ENCODE results near the gene ADSS2. TPM values are rescaled to one million over a fixed set of nuclear protein-coding genes. Genes with fewer than 3 reads are reported as not detected.

Gene ADSS2
- total RNA-seq, 1 experiment from 2014 or later: 82.8 TPM

GRCh38 chr1:244405856-244406255 is 45.9 kb downstream of the ADSS2 start:
- peaks cover 19% of the 10 kb centered on the region for H3K4me1 Mint-ChIP-seq

GRCh38 chr1:244403431-244403830 is 48.3 kb downstream of the ADSS2 start:
- Mint-ChIP-seq H3K27me3 (ENCODE audit: low read depth) (no peaks in the 10 kb centered on the region), H3K9me3 (peaks cover 37% of the 10 kb centered on the region), H3K4me1 (no peaks in the 10 kb centered on the region), H3K4me3 (no peak overlapping the region), H3K27ac (no peak overlapping the region), H3K36me3 (peaks cover 65% of the 10 kb centered on the region)
- DNase-seq (ENCODE audit: low spot score): no peak
- POLR2A ChIA-PET: no interaction called here
- ATAC-seq: no peak
- CTCF ChIA-PET: no interaction called here
- TF ChIP-seq FOXP4 (CRISPR knock-in tag; IDR thresholded peaks at IDR 0.05) (no peak), ZBTB43 (CRISPR knock-in tag; IDR thresholded peaks at IDR 0.05) (no peak), PREB (CRISPR knock-in tag; IDR thresholded peaks at IDR 0.05; ENCODE audit: borderline replicate concordance) (no peak), IRF2 (CRISPR knock-in tag; IDR thresholded peaks at IDR 0.05; ENCODE audit: borderline replicate concordance, low read depth) (no peak), CREB1 (CRISPR knock-in tag; IDR thresholded peaks at IDR 0.05) (no peak), NFE2L1 (CRISPR knock-in tag; IDR thresholded peaks at IDR 0.05) (no peak), JAZF1 (CRISPR knock-in tag; IDR thresholded peaks at IDR 0.05) (no peak), ZNF396 (CRISPR knock-in tag; IDR thresholded peaks at IDR 0.05; ENCODE audit: borderline replicate concordance) (no peak), HMGXB4 (CRISPR knock-in tag; IDR thresholded peaks at IDR 0.05) (no peak)

More at GRCh38 chr1:244405856-244406255, 45.9 kb downstream of the ADSS2 start:
- Mint-ChIP-seq H3K9me3 (peaks cover 31% of the 10 kb centered on the region), H3K36me3 (peaks cover 72% of the 10 kb centered on the region), H3K27ac (no peak overlapping the region), H3K27me3 (ENCODE audit: low read depth) (no peaks in the 10 kb centered on the region), H3K4me3 (no peak overlapping the region)
- no peak for TF ChIP-seq ZNF317 (CRISPR knock-in tag; IDR thresholded peaks at IDR 0.05; ENCODE audit: borderline replicate concordance, low read depth)
- no peak for TF ChIP-seq HMGA2 (CRISPR knock-in tag; IDR thresholded peaks at IDR 0.05)
- TF ChIP-seq GTF2I (CRISPR knock-in tag; conservative IDR thresholded peaks at IDR 0.05): no peak
- no peak for TF ChIP-seq SMAD3 (CRISPR knock-in tag; IDR thresholded peaks at IDR 0.05; ENCODE audit: borderline replicate concordance)
- no peak for TF ChIP-seq ATF6 (CRISPR knock-in tag; IDR thresholded peaks at IDR 0.05)
- no peak for TF ChIP-seq RORB (CRISPR knock-in tag; IDR thresholded peaks at IDR 0.05)
- no peak for TF ChIP-seq JAZF1 (CRISPR knock-in tag; IDR thresholded peaks at IDR 0.05)
- no peak for TF ChIP-seq ZNF423 (CRISPR knock-in tag; IDR thresholded peaks at IDR 0.05)
- no peak for TF ChIP-seq CDX4 (CRISPR knock-in tag; IDR thresholded peaks at IDR 0.05; ENCODE audit: borderline replicate concordance)
- no peak for TF ChIP-seq TEAD4 (CRISPR knock-in tag; IDR thresholded peaks at IDR 0.05)
- no peak for TF ChIP-seq CBFB (CRISPR knock-in tag; IDR thresholded peaks at IDR 0.05; ENCODE audit: low read depth)
- TF ChIP-seq E2F1 (CRISPR knock-in tag; IDR thresholded peaks at IDR 0.05): no peak
- TF ChIP-seq IRF2 (CRISPR knock-in tag; IDR thresholded peaks at IDR 0.05; ENCODE audit: borderline replicate concordance, low read depth): no peak
- TF ChIP-seq ZMAT4 (CRISPR knock-in tag; IDR thresholded peaks at IDR 0.05): no peak
- no peak for TF ChIP-seq PREB (CRISPR knock-in tag; IDR thresholded peaks at IDR 0.05; ENCODE audit: borderline replicate concordance)
- ChIA-PET POLR2A (no interaction called here), CTCF (no interaction called here)
- ATAC-seq (no peak), DNase-seq (ENCODE audit: low spot score) (no peak)
